Rectal smooth muscle tissue (tissue), 1 donor: ENCODE measurements around the gene HIP1.
A peak's percentile ranks its signal among the peaks of the same experiment; 100 is the strongest.
"Not testable (repeated sequence)": the region's sequence is repeated elsewhere in the genome, so short reads cannot be mapped to it uniquely, and the experiment has no call there.

ENCODE experiments used
- H3K27ac ChIP-seq: one replicate; pipeline ENCODE4 v1.7.0; 2013; ENCODE audit warnings: low read depth, low read length, inconsistent platforms
- H3K27me3 ChIP-seq: one replicate; pipeline ENCODE4 v1.7.0; 2013; ENCODE audit warnings: low read length; ENCODE audit not compliant: control insufficient read depth, insufficient read depth
- H3K36me3 ChIP-seq: one replicate; pipeline ENCODE4 v1.7.0; 2013; ENCODE audit warnings: low read length; ENCODE audit not compliant: control insufficient read depth, insufficient read depth
- H3K4me1 ChIP-seq: one replicate; pipeline ENCODE4 v1.7.0; 2013; ENCODE audit warnings: low read length; ENCODE audit not compliant: control insufficient read depth, insufficient read depth
- H3K4me3 ChIP-seq: one replicate; pipeline ENCODE4 v1.7.0; 2013; ENCODE audit warnings: low read length
- H3K9ac ChIP-seq: one replicate; pipeline ENCODE4 v1.7.0; 2013; ENCODE audit warnings: low read length

The HIP1 gene

DNA sequence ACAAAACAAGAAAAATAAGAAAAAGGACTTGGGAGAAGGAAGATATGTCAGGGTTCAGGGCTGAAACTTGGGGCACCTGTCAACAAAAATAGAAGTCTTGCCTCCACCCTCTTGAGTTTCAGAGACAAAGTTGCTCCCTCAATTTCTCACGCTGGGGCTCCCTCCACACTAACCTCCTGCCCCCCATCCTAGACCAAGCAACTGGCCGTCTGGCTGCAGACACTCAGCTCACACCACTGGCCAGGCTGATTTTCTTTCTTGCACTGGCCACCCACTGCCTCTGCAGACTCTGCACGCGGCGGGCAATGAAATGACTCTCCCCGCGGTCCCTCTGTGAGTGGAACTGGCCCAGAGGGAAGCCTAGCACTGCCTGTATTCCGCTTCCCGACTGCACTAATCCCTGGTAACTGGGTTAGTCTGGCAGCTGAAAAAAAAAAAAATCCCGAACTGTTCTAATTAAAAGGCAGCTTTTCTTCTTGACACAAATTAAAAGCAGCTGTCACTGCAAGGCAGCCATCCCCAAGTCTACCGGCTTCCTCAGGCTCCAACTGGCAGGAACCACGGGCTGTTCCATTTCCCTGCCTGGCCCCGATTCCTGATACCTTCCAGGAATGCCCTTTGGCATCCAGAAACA lies 163.1 kb downstream of the HIP1 start:
- no peaks in the 10 kb centered on the region for H3K4me1 ChIP-seq
- H3K36me3 ChIP-seq = peaks cover 3% of the 10 kb centered on the region
- H3K9ac ChIP-seq = no peak overlapping the region
- H3K4me3 ChIP-seq = no peak overlapping the region
- no peaks in the 10 kb centered on the region for H3K27me3 ChIP-seq
- H3K27ac ChIP-seq = no peak overlapping the region

DNA sequence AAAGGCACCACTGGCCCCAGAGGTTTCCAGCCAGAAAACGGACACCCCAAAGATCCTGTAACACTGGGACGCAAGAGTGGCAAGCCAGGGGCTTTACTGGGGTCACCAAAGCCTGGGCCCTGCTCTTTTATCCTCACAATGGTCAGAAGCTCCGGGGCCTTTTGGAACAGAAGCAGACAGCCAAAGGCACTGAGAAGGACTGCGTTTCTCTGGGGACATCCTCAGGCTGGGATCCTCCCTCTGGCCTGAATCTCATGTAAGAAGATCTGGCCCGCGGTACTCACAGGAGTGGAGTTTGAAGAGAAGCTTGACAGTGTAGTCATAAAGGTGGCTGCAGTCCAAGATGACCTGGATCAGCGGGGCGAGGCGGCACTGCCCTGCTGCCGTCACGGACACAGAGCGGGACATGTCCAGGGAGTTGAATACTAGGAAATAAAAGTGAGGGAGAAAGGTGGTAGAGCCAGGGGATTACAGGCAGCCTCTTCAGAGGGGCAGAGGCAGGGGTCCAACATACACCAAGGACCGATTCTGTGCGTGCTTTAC lies 165.2 kb downstream of the HIP1 start:
- Histone ChIP-seq H3K4me1 (no peaks in the 10 kb centered on the region), H3K27me3 (no peaks in the 10 kb centered on the region), H3K4me3 (no peak overlapping the region), H3K27ac (no peak overlapping the region), H3K36me3 (no peaks in the 10 kb centered on the region), H3K9ac (no peak overlapping the region)

DNA sequence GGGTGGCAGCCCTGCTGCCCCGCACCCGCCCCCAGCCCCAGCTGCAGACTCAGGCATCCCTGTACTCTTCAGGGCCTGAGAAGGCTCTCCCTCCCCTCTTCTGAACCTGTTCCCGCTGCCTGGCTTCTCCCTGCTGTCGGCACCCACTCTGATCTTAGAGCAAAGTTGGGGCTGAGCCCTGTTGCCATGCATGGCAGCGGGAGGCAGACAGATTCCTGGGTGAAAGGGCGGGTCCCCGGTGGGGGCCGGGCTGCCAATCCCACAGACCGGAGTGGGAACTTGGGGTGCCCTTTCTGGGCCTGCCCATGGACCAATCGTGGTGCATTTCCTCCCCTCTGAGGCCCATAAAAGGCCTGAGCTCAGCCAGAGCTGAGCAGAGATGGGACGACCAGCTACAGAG lies 165.9 kb downstream of the HIP1 start:
- Histone ChIP-seq H3K4me3 (no peak overlapping the region), H3K9ac (no peak overlapping the region), H3K36me3 (no peaks in the 10 kb centered on the region), H3K27me3 (no peaks in the 10 kb centered on the region), H3K27ac (no peak overlapping the region), H3K4me1 (no peaks in the 10 kb centered on the region)

DNA sequence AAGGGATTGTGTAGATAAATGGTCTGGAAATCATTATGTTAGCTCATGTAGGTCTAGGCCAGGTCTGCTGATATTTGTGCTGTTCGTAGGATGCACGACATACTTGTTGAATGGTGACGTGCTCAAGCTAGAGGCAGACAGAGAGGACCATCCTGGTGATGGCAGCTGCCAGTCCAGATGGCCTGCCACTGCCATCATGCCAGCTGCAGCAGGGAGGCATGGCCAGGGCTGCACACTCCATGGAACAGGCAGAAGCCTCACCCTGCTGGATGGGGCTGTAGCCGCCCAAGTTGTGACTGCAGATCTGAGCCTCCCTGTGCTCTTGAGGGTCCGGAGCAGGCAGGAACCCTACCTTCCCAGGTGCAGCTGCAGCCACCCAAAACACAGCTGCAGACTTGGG lies 166.3 kb downstream of the HIP1 start:
- Histone ChIP-seq H3K27ac (no peak overlapping the region), H3K36me3 (no peaks in the 10 kb centered on the region), H3K4me1 (no peaks in the 10 kb centered on the region), H3K27me3 (no peaks in the 10 kb centered on the region), H3K4me3 (no peak overlapping the region), H3K9ac (no peak overlapping the region)

DNA sequence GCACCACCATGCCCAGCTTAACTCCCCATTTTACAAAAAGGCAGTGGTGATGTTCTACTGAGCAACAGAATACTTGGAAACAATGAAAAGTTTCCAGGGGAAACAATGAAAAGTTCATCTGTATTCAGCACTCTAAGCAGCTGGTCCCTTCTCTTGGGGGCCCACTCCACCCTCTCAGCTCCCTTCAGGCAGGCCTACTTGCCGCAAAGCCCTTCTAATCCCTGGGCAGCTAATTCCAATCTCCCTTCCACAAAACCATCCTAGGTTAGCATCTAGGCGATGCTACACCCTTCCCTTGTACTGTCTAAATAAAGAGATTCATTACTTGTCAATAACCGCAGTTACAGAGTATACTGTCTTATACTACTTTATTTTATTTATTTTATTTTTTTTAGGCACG lies 167.5 kb downstream of the HIP1 start:
- Histone ChIP-seq H3K27me3 (no peaks in the 10 kb centered on the region), H3K27ac (no peak overlapping the region), H3K4me3 (no peak overlapping the region), H3K9ac (no peak overlapping the region), H3K4me1 (no peaks in the 10 kb centered on the region), H3K36me3 (no peaks in the 10 kb centered on the region)

DNA sequence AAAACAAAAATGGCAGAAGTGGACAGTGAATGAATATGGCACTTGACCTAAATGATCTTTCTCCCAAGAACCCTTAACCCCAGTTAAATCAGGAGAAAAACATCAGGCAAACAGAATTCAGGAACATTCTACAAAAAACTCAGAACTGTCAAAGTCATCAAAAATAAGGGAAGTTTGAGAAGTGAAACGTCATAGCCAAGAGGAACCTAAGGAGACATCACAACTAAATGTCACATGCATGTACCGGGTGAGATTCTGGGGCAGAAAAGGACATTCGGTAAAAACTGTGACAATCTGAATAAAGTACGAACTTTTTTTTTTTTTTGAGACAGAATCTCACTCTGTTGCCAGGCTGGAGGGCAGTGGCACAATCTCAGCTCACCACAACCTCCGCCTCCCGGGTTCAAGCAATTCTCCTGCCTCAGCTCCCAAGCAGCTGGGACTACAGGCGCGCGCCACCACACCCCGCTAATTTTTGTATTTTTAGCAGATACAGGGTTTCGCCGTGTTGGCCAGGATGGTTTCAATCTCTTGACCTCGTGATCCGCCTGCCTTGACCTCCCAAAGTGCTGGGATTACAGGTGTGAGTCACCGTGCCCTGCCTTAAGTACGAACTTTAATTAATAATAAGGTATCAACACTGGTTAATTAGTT lies 169.0 kb downstream of the HIP1 start:
- H3K4me3 ChIP-seq, H3K27me3 ChIP-seq, H3K4me1 ChIP-seq, H3K36me3 ChIP-seq, H3K9ac ChIP-seq: not testable (repeated sequence)
- peak overlapping the region; percentile 24 for H3K27ac ChIP-seq

DNA sequence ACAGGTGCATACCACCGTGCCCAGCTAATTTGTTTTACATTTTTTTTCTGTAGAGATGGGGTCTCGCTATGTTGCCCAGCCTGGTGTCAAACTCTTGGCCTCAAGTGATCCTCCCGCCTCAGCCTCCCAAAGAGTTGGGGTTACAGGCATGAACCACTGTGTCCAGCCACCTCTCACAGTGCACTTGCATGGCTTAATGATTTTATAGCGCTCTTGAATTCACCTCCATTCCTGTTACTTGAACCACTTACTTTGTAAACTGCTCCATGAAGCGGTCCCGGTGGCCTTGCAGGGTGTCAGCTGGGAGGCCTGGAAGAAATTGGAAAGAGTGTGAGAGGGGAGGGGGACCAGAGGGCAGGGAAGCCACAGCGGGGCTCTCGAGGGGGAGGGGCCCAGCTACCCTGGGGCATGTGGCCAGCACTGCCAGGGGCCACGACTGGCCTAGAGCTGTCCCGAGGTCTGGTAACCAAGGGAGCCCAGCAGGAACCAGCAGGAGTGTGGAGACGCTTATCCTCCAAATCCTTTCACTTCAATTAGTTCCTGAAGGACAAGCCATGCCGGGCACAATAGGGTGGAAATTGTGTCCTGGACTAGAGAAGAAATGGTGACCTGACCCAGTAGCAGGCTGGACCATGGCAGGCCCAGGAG lies 170.7 kb downstream of the HIP1 start:
- Histone ChIP-seq H3K9ac (no peak overlapping the region), H3K4me1 (no peaks in the 10 kb centered on the region), H3K27me3 (no peaks in the 10 kb centered on the region), H3K36me3 (no peaks in the 10 kb centered on the region), H3K27ac (no peak overlapping the region), H3K4me3 (no peak overlapping the region)

DNA sequence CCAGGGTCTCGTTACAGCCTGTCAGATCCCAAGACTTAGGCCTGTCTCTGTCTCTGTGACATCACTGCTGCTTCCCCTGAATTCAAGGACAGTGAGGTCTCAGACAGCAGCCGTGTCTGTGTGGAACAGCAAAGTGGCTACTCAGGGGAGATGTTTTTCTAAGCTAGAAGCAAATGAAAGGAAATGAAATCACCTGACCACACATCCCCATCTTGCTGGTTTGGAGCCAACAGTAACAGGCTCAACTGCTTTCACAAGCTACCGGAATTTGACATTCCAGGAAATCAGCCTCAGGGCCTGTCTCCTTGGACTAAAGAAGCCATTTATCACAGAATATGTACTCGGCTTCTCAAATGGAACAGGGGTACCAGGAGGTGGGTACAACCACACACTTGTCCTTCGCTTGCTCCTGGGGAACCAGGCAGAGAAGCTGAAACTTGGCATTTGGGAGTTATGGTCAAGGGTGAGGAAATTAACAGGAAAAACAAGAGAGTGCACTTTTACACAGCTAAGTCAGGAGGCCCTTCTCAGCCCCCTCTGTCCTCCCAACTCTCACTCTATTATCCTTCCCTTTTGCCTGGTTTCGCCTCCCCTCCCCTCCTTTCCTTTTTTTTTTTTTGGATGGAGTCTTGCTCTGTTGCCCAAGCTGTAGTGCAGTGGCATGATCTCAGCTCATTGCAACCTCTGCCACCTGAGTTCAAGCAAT lies 173.5 kb downstream of the HIP1 start:
- Histone ChIP-seq H3K9ac (no peak overlapping the region), H3K27me3 (no peaks in the 10 kb centered on the region), H3K4me1 (no peaks in the 10 kb centered on the region), H3K4me3 (no peak overlapping the region), H3K36me3 (peaks cover 6% of the 10 kb centered on the region), H3K27ac (no peak overlapping the region)

DNA sequence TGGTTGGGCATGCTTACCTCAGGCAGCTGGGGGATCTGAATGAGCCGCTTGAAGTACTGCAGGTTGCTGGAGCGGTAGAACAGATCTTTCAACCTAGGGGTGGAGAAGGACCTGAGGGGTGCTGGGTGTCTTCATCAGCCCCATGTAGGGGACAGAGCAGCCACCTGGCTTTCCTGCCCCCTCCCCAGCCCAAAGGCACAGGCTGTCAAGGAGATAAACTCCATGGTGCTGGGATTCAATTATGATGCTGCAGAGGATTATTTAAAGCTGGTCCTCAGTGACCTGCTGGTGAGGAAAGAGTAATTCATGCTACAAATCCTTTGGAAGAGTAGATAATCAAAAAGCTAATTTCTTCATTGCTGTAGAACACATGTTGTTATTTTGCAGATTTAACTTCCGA lies 175.6 kb downstream of the HIP1 start:
- Histone ChIP-seq H3K27ac (no peak overlapping the region), H3K4me1 (no peaks in the 10 kb centered on the region), H3K9ac (no peak overlapping the region), H3K36me3 (peaks cover 6% of the 10 kb centered on the region), H3K27me3 (no peaks in the 10 kb centered on the region), H3K4me3 (no peak overlapping the region)

DNA sequence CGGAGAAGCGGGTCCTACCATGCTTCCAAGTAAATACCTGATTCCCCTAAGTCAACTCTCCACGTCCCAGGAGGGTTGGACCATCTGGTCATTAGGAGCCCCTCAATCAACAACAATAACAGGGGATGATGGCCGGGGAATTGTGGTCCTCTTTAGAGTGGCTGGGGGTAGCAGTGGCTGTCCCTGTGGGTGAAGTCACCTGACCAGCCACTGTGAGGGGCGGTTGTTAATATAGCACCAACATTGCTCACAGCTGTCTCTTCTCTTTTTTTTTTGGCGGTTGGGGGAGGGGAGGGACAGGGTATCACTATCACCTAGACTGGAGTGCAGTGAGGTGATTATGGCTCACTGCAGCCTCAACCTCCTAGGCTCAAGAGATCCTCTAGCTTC lies 178.8 kb downstream of the HIP1 start:
- Histone ChIP-seq H3K4me1 (no peaks in the 10 kb centered on the region), H3K27ac (no peak overlapping the region), H3K9ac (no peak overlapping the region), H3K4me3 (no peak overlapping the region), H3K27me3 (no peaks in the 10 kb centered on the region), H3K36me3 (peaks cover 13% of the 10 kb centered on the region)

DNA sequence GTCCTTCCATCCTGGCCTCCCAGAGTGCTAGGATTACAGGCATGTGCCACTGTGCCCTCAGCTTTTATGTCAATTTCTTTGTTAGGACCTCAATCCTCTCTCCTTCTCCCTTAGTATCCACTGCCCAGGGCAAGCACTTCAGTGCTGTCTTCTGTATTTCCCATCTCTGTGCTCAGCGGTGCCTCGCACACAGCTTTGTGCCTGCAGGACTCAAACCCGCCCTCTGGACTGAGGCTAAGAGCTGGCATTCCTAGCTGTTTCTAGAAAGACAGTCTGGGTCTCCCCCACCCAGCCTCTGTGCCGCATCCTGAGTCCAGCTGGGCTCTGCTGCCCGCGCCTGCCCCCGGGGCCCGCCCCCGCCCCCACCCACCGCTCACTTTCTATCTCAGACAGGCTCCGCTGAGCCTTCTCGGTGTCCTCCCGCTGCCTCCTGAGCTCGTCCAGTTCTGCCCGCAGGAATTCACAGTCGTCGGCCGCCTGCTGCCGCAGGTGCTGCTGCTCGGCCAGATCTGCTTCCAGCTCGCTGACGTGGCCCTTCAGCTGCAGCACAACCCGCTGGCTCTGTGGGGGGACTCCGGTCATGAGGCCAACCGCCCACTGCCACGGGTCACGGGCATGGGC lies 179.3 kb downstream of the HIP1 start:
- Histone ChIP-seq H3K4me1 (no peaks in the 10 kb centered on the region), H3K4me3 (no peak overlapping the region), H3K36me3 (peaks cover 17% of the 10 kb centered on the region), H3K9ac (no peak overlapping the region), H3K27me3 (no peaks in the 10 kb centered on the region), H3K27ac (no peak overlapping the region)

DNA sequence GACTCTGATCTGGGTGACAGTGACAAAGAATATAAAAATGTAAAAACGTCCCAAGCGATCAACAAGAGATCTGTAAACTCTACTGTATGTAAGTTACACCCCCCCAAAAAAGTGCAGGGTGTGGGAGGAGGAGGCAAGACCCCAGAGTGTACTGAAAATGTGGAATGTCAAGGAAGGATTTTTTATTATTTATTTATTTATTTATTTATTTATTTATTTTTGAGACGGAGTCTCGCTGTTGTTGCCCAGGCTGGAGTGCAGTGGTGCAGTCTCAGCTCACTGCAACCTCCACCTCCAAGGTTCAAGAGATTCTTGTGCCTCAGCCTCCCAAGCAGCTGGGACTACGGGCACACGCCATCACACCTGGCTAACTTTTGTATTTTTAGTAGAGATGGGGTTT lies 181.9 kb downstream of the HIP1 start:
- H3K27me3 ChIP-seq, H3K27ac ChIP-seq, H3K4me1 ChIP-seq, H3K4me3 ChIP-seq, H3K9ac ChIP-seq: not testable (repeated sequence)
- H3K36me3 ChIP-seq = peaks cover 14% of the 10 kb centered on the region
